Ectodermal cell (in vitro differentiated cells): Measurements from ENCODE around the gene HLA-A.
"Not testable (repeated sequence)": the region's sequence is repeated elsewhere in the genome, so short reads cannot be mapped to it uniquely, and the experiment has no call there.

Experiments used
- H3K27ac ChIP-seq: 2 replicates; pipeline ENCODE4 v1.7.0; 2013; ENCODE audit warnings: mild to moderate bottlenecking, low read depth, low read length; ENCODE audit not compliant: insufficient read depth, poor library complexity, severe bottlenecking
- H3K27me3 ChIP-seq: 2 replicates; pipeline ENCODE4 v1.7.0; 2013; ENCODE audit warnings: mild to moderate bottlenecking, low read length; ENCODE audit not compliant: insufficient read depth, control insufficient read depth, poor library complexity, severe bottlenecking
- H3K36me3 ChIP-seq: one replicate; pipeline ENCODE4 v1.7.0; 2013; ENCODE audit warnings: low read length; ENCODE audit not compliant: control insufficient read depth, insufficient read depth
- H3K4me1 ChIP-seq: one replicate; pipeline ENCODE4 v1.7.0; 2013; ENCODE audit warnings: low read length; ENCODE audit not compliant: control insufficient read depth, insufficient read depth
- H3K4me3 ChIP-seq: 2 replicates; pipeline ENCODE4 v1.7.0; 2013; ENCODE audit warnings: low read depth, low read length, control low read depth; ENCODE audit not compliant: insufficient read depth
- H3K9me3 ChIP-seq: 2 replicates; pipeline ENCODE4 v1.7.0; 2013; ENCODE audit warnings: mild to moderate bottlenecking, low read length, moderate library complexity; ENCODE audit not compliant: control insufficient read depth
- WGBS, 2 experiments: methylation state at CpG; one replicate each; pipeline ENCODE4 v1.1.7; 2013; ENCODE audit warnings: missing lambda C conversion rate in 2 of 2; 5-methylcytosine and 5-hydroxymethylcytosine counted together

Gene HLA-A

DNA sequence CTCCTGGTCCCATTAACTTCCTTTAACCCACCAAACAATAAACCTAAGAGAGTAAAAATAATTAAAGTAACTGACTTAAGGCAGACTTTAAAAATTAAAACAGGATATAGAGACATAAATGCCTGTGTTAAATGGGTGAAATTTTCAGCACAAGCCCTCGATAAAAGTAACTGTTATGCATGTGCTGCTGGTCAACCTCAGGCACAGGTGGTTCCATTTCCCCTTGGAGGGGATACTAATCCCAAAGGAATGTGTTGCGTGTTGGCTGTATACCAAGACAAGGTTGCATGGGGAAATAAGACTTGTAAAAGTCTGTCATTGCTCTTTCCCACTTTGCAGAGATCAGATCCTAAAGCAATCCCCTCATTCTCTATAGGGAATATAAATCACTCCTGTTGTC is 25.8 kb downstream of the HLA-A start:
- H3K9me3 ChIP-seq, result no peaks in the 10 kb centered on the region
- 90 to 95% methylated on average over 2 of the region's 2 CpGs for WGBS, 2 experiments
- H3K36me3 ChIP-seq, result no peaks in the 10 kb centered on the region
- H3K27ac ChIP-seq, result no peak overlapping the region
- H3K27me3 ChIP-seq, result peaks cover 10% of the 10 kb centered on the region
- no peak overlapping the region for H3K4me3 ChIP-seq
- peaks cover 20% of the 10 kb centered on the region for H3K4me1 ChIP-seq

DNA sequence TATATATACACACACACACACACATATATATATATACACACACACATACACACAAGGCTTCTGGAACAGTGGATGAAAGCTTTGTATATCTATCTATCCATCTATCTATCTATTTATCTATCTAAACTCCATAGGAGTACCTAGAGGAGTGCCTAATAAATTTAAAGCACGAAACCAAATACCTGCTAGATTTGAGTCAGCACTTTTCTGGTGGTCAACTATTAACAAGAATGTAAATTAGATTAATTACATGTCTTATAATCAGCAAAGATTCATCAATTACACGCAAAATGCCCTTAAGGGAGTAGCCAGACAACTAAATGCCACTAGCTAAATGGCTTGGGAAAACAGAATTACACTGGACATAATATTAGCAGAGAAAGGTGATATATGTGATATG is 26.6 kb downstream of the HLA-A start:
- no peaks in the 10 kb centered on the region for H3K36me3 ChIP-seq
- no peak overlapping the region for H3K4me3 ChIP-seq
- H3K4me1 ChIP-seq, result peaks cover 20% of the 10 kb centered on the region
- 96 to 100% methylated on average over 2 of the region's 2 CpGs for WGBS, 2 experiments
- no peak overlapping the region for H3K27ac ChIP-seq
- peaks cover 17% of the 10 kb centered on the region for H3K27me3 ChIP-seq
- H3K9me3 ChIP-seq, result no peaks in the 10 kb centered on the region

DNA sequence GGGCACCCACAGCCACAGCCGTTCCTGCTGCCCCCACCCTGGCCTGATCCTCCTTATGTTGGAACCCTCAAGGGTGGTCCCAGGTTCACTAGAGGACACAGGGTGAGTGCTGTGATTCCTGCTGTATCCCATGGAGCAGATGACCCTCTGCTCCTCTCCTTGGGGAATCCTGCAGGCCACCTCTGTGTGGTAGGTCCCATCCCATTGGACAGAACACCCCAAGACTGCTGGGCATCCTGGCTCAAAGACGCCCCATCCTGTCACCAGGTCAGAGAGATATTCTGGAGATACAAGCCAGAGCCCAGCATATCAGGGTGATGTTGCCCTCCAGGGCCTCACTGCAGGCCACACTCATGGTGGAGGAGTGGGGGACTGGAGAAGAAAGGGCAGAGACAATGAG is 28.4 kb downstream of the HLA-A start:
- WGBS, 2 experiments, result 91 to 95% methylated on average over 2 of the region's 2 CpGs
- no peaks in the 10 kb centered on the region for H3K9me3 ChIP-seq
- H3K27ac ChIP-seq, result no peak overlapping the region
- no peak overlapping the region for H3K4me3 ChIP-seq
- peaks cover 5% of the 10 kb centered on the region for H3K4me1 ChIP-seq
- no peaks in the 10 kb centered on the region for H3K36me3 ChIP-seq
- peaks cover 35% of the 10 kb centered on the region for H3K27me3 ChIP-seq

DNA sequence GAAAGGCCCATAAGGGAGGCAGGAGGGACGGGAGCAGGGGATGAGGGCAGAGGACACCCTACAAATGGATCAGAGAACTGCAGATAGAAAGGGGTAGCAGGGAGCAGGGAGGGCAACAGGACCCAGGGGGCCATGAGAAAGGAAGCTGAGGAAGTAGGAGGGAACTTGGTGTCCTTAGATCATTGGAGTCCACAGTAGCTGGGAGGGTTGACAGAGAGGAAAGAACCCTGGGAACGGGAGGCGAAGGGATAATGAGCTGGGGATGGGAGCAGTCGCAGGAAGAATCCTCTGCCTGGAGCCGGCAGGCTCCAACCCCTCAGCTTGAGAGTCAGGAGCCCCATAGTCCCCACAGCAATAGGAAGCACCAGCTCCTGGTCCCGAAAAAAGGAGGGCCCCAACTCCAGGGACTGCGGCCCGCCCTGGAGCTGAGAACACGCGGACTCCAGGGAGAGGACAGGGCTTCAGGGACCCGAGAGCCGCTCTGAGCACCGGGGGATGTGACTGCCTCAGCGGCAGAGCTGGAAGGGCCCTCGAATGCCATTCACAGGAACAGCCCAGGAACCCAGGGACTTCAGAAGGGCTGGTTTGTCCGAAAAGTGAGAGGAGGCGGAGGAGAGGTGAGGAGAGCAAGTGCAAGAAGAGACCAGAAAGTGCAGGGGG is 32.7 kb downstream of the HLA-A start:
- H3K27me3 ChIP-seq, result peaks cover 65% of the 10 kb centered on the region
- H3K27ac ChIP-seq, result no peak overlapping the region
- no peaks in the 10 kb centered on the region for H3K9me3 ChIP-seq
- WGBS, 2 experiments, result 9 to 11% methylated on average over 17 of the region's 17 CpGs
- H3K4me1 ChIP-seq, result peaks cover 6% of the 10 kb centered on the region
- H3K36me3 ChIP-seq, result no peaks in the 10 kb centered on the region
- peak overlapping the region; percentile 22 for H3K4me3 ChIP-seq

DNA sequence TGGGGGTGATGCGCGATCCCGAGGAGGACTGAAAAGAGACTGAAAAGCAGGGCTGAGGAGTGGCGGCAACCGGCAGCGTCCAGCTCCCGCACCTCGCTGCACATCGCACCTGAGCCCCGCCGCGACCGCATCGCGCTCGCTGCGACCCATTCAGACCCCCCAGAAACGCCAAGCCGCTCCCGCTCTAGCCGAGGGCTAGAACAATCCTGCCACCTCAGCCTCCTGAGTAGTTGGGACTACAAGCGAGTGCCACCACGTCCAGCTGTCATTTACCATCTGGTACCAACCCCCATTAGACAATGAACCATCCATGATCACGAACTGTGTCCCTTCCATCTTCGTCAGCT is 33.2 kb downstream of the HLA-A start:
- no peaks in the 10 kb centered on the region for H3K36me3 ChIP-seq
- peaks cover 65% of the 10 kb centered on the region for H3K27me3 ChIP-seq
- no peaks in the 10 kb centered on the region for H3K9me3 ChIP-seq
- peak overlapping the region; percentile 22 for H3K4me3 ChIP-seq
- H3K27ac ChIP-seq, result no peak overlapping the region
- WGBS, 2 experiments, result 1 to 2% methylated on average over 25 of the region's 25 CpGs
- peaks cover 6% of the 10 kb centered on the region for H3K4me1 ChIP-seq

DNA sequence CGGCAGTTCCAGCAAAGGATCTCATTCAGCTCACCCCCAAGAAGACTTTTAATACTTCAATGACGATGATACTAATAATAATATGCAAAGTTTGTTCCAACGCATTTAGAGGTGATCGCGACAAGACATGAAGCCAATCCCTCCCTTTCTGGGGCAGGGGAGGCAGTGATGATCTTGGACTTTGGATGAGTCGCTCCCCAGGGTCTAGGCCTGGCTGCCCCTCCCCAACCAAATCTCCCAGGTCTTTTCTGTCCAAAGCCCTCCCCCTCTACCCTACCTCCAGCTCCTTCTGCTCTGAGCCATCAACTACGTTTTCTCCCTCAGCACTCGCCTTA is 33.9 kb downstream of the HLA-A start:
- H3K27me3 ChIP-seq, result peaks cover 65% of the 10 kb centered on the region
- no peak overlapping the region for H3K27ac ChIP-seq
- H3K9me3 ChIP-seq, result no peaks in the 10 kb centered on the region
- peaks cover 6% of the 10 kb centered on the region for H3K4me1 ChIP-seq
- H3K36me3 ChIP-seq, result no peaks in the 10 kb centered on the region
- no peak overlapping the region for H3K4me3 ChIP-seq
- WGBS, 2 experiments, result 3 to 11% methylated on average over 7 of the region's 8 CpGs

DNA sequence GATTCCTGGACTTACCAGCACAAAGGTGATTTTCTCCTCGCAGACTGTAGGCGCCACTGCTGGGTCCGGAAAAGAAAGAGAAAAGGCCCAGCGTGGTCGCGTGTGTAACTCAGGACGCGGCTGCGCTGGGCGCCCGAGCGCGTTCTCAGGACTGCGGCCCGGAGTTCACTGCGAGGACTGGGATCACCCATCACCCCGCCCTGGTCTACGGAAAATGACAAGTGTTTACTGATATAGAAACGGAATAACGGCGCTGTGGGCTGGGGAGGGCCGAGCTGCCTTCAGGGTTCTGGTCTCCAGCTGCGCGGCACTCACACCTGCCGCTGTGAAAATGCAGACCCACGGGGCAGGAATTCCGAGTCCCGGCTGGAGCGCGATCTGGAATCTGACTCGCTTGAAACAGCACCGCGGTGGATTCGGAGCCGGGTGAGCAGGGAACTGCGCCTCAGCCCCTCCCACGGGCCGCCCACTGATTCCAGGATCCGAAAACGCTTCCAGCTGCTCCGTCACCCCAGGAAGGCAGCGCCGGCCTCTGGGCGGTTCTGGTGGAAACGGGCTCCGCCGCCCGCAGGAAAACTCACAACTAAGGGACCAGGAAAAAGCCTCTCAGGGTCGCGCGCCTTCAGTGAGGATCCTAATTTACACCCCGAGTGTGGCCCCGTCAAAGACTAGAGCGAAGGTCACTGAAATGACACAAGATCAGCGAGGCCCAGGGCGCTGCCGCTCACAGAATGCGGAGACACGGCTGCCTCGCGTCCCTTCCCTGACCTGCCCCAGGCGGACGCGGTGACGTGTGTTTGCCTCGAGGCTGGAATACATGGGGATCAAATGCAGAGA is 34.5 kb downstream of the HLA-A start:
- Histone ChIP-seq H3K4me3 (peak overlapping the region; percentile 45), H3K27ac (no peak overlapping the region), H3K36me3 (no peaks in the 10 kb centered on the region), H3K27me3 (peaks cover 65% of the 10 kb centered on the region), H3K4me1 (peaks cover 6% of the 10 kb centered on the region), H3K9me3 (no peaks in the 10 kb centered on the region)
- 1% methylated on average over 66 of the region's 66 CpGs for WGBS, 2 experiments

DNA sequence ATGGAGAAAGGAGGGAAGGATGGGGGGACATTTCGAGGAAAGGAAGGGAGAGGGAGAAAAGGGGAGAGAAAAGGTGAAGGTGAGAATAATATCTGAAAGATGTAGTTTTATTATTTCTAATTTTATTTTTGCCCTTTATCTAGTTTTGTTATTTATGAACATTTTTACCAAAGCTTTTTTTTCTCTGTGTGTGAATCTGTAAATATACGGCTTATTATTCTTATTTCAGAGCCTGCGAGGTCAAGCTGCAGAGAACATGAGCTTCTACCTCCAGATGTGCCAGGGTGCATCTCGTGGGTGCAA is 35.0 kb downstream of the HLA-A start:
- Histone ChIP-seq H3K36me3 (no peaks in the 10 kb centered on the region), H3K9me3 (no peaks in the 10 kb centered on the region), H3K27me3 (peaks cover 63% of the 10 kb centered on the region), H3K4me1 (peaks cover 6% of the 10 kb centered on the region), H3K4me3 (no peak overlapping the region), H3K27ac (no peak overlapping the region)
- WGBS, 2 experiments, result 48 to 69% methylated on average over 2 to 4 of the region's 4 CpGs

DNA sequence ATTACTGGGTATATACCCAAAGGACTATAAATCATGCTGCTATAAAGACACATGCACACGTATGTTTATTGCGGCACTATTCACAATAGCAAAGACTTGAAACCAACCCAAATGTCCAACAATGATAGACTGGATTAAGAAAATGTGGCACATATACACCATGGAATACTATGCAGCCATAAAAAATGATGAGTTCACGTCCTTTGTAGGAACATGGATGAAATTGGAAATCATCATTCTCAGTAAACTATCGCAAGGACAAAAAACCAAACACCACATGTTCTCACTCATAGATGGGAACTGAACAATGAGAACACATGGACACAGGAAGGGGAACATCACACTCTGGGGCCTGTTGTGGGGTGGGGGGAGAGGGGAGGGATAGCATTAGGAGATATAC is 37.7 kb downstream of the HLA-A start:
- not testable (repeated sequence) for H3K9me3 ChIP-seq, H3K4me3 ChIP-seq, H3K27ac ChIP-seq, H3K36me3 ChIP-seq
- Histone ChIP-seq H3K4me1 (peaks cover 13% of the 10 kb centered on the region), H3K27me3 (peaks cover 37% of the 10 kb centered on the region)
- WGBS, 2 experiments, result no CpG with 5 or more reads among the region's 4 CpGs

DNA sequence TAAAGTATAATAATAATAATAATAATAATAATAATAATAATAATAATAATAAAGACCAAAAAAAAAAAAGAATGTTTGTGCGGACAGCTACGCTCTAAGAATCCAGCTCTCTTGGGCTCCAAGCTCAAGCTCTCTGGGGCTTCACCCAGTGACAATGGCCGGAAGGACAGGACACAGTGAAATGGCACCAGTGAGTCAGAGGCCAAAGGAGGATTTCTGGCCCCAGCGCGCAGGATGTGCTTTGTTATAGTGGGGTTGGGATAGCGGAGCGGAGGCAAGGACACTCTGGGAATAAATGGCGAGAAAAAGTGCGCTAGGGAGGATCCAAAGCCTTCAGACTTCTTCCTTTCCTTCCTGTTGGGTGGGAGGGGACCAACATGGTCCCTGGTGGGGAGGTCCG is 38.2 kb downstream of the HLA-A start:
- Histone ChIP-seq H3K27ac (no peak overlapping the region), H3K36me3 (no peaks in the 10 kb centered on the region)

More for the DNA sequence above, 38.2 kb downstream of the HLA-A start:
- H3K9me3 ChIP-seq, result no peaks in the 10 kb centered on the region
- H3K27me3 ChIP-seq, result peaks cover 32% of the 10 kb centered on the region
- no peak overlapping the region for H3K4me3 ChIP-seq
- WGBS, 2 experiments, result 93 to 94% methylated on average over 10 of the region's 10 CpGs
- H3K4me1 ChIP-seq, result peaks cover 13% of the 10 kb centered on the region
